Measurements from ENCODE around the gene ARHGAP4.

ARHGAP4 gene

GRCh38 chrX:153935326-153935851 is 9.3 kb upstream of the ARHGAP4 start:
- H3K27me3 ChIP-seq (ENCODE audit: control insufficient read depth, insufficient read depth, low read length), result no peaks in the 10 kb centered on the region
- peaks cover 6% of the 10 kb centered on the region for H3K36me3 ChIP-seq (ENCODE audit: control insufficient read depth, insufficient read depth, low read length)
- peak overlapping the region; percentile 20 for H3K4me3 ChIP-seq (ENCODE audit: low read length)
- H3K27ac ChIP-seq (ENCODE audit: low read depth, low read length), result no peak overlapping the region
- H3K4me1 ChIP-seq (ENCODE audit: control insufficient read depth, insufficient read depth, low read length), result peaks cover 7% of the 10 kb centered on the region
- no peak overlapping the region for H3K9ac ChIP-seq (ENCODE audit: low read length)

- peak within 1 kb of the TSS; percentile 30 for H3K27ac ChIP-seq (ENCODE audit: low read depth, low read length)
- peak within 1 kb of the TSS; percentile 43 for H3K9ac ChIP-seq (ENCODE audit: low read length)
- no peaks in the 10 kb centered on the region for H3K27me3 ChIP-seq (ENCODE audit: control insufficient read depth, insufficient read depth, low read length)
- peaks cover 6% of the 10 kb centered on the region for H3K36me3 ChIP-seq (ENCODE audit: control insufficient read depth, insufficient read depth, low read length)
- peaks cover 7% of the 10 kb centered on the region for H3K4me1 ChIP-seq (ENCODE audit: control insufficient read depth, insufficient read depth, low read length)
- H3K4me3 ChIP-seq (ENCODE audit: low read length), result peak within 1 kb of the TSS; percentile 69
Observed at GRCh38 chrX:153934762-153935325, 8.8 kb upstream of the ARHGAP4 start, which contains the start of gene NAA10. Gene NAA10, minus strand, starts transcription at chrX:153935037. Its CDS starts 133 bp downstream, at chrX:153934904.

GRCh38 chrX:153934148-153934761 is 8.2 kb upstream of the ARHGAP4 start:
- peaks cover 6% of the 10 kb centered on the region for H3K36me3 ChIP-seq (ENCODE audit: control insufficient read depth, insufficient read depth, low read length)
- H3K4me3 ChIP-seq (ENCODE audit: low read length), result peak overlapping the region; percentile 69
- H3K9ac ChIP-seq (ENCODE audit: low read length), result peak overlapping the region; percentile 43
- H3K27ac ChIP-seq (ENCODE audit: low read depth, low read length), result peak overlapping the region; percentile 30
- peaks cover 7% of the 10 kb centered on the region for H3K4me1 ChIP-seq (ENCODE audit: control insufficient read depth, insufficient read depth, low read length)
- no peaks in the 10 kb centered on the region for H3K27me3 ChIP-seq (ENCODE audit: control insufficient read depth, insufficient read depth, low read length)

GRCh38 chrX:153933748-153934147 is 7.7 kb upstream of the ARHGAP4 start:
- Histone ChIP-seq H3K27ac (ENCODE audit: low read depth, low read length) (no peak overlapping the region), H3K27me3 (ENCODE audit: control insufficient read depth, insufficient read depth, low read length) (no peaks in the 10 kb centered on the region), H3K9ac (ENCODE audit: low read length) (peak overlapping the region; percentile 43), H3K4me3 (ENCODE audit: low read length) (peak overlapping the region; percentile 69), H3K36me3 (ENCODE audit: control insufficient read depth, insufficient read depth, low read length) (peaks cover 6% of the 10 kb centered on the region), H3K4me1 (ENCODE audit: control insufficient read depth, insufficient read depth, low read length) (peaks cover 7% of the 10 kb centered on the region)

- Histone ChIP-seq H3K27ac (ENCODE audit: low read depth, low read length) (no peak overlapping the region), H3K27me3 (ENCODE audit: control insufficient read depth, insufficient read depth, low read length) (no peaks in the 10 kb centered on the region), H3K4me1 (ENCODE audit: control insufficient read depth, insufficient read depth, low read length) (peaks cover 11% of the 10 kb centered on the region), H3K9ac (ENCODE audit: low read length) (no peak overlapping the region), H3K36me3 (ENCODE audit: control insufficient read depth, insufficient read depth, low read length) (peaks cover 6% of the 10 kb centered on the region), H3K4me3 (ENCODE audit: low read length) (no peak overlapping the region)
Observed at GRCh38 chrX:153932220-153932915, 6.3 kb upstream of the ARHGAP4 start.

- H3K36me3 ChIP-seq (ENCODE audit: control insufficient read depth, insufficient read depth, low read length), result peaks cover 6% of the 10 kb centered on the region
- no peak overlapping the region for H3K9ac ChIP-seq (ENCODE audit: low read length)
- no peak overlapping the region for H3K27ac ChIP-seq (ENCODE audit: low read depth, low read length)
- H3K4me3 ChIP-seq (ENCODE audit: low read length), result no peak overlapping the region
- H3K27me3 ChIP-seq (ENCODE audit: control insufficient read depth, insufficient read depth, low read length), result no peaks in the 10 kb centered on the region
- H3K4me1 ChIP-seq (ENCODE audit: control insufficient read depth, insufficient read depth, low read length), result peaks cover 17% of the 10 kb centered on the region
Observed at GRCh38 chrX:153931748-153932147, 5.7 kb upstream of the ARHGAP4 start.

- H3K4me1 ChIP-seq (ENCODE audit: control insufficient read depth, insufficient read depth, low read length), result peaks cover 18% of the 10 kb centered on the region
- H3K9ac ChIP-seq (ENCODE audit: low read length), result no peak overlapping the region
- H3K36me3 ChIP-seq (ENCODE audit: control insufficient read depth, insufficient read depth, low read length), result peaks cover 6% of the 10 kb centered on the region
- no peak overlapping the region for H3K4me3 ChIP-seq (ENCODE audit: low read length)
- H3K27me3 ChIP-seq (ENCODE audit: control insufficient read depth, insufficient read depth, low read length), result no peaks in the 10 kb centered on the region
- no peak overlapping the region for H3K27ac ChIP-seq (ENCODE audit: low read depth, low read length)
Observed at GRCh38 chrX:153931151-153931550, 5.1 kb upstream of the ARHGAP4 start.

GRCh38 chrX:153930011-153930910 is 4.2 kb upstream of the ARHGAP4 start:
- no peaks in the 10 kb centered on the region for H3K27me3 ChIP-seq (ENCODE audit: control insufficient read depth, insufficient read depth, low read length)
- no peak overlapping the region for H3K9ac ChIP-seq (ENCODE audit: low read length)
- peaks cover 17% of the 10 kb centered on the region for H3K4me1 ChIP-seq (ENCODE audit: control insufficient read depth, insufficient read depth, low read length)
- H3K36me3 ChIP-seq (ENCODE audit: control insufficient read depth, insufficient read depth, low read length), result peaks cover 6% of the 10 kb centered on the region
- H3K4me3 ChIP-seq (ENCODE audit: low read length), result no peak overlapping the region
- H3K27ac ChIP-seq (ENCODE audit: low read depth, low read length), result no peak overlapping the region

- H3K4me1 ChIP-seq (ENCODE audit: control insufficient read depth, insufficient read depth, low read length), result peaks cover 17% of the 10 kb centered on the region
- H3K27ac ChIP-seq (ENCODE audit: low read depth, low read length), result no peak overlapping the region
- no peak overlapping the region for H3K4me3 ChIP-seq (ENCODE audit: low read length)
- no peaks in the 10 kb centered on the region for H3K27me3 ChIP-seq (ENCODE audit: control insufficient read depth, insufficient read depth, low read length)
- H3K36me3 ChIP-seq (ENCODE audit: control insufficient read depth, insufficient read depth, low read length), result peaks cover 6% of the 10 kb centered on the region
- no peak overlapping the region for H3K9ac ChIP-seq (ENCODE audit: low read length)
Observed at GRCh38 chrX:153929576-153929975, 3.5 kb upstream of the ARHGAP4 start.

GRCh38 chrX:153928846-153929245 is 2.8 kb upstream of the ARHGAP4 start:
- H3K9ac ChIP-seq (ENCODE audit: low read length), result no peak overlapping the region
- H3K4me1 ChIP-seq (ENCODE audit: control insufficient read depth, insufficient read depth, low read length), result peaks cover 12% of the 10 kb centered on the region
- H3K4me3 ChIP-seq (ENCODE audit: low read length), result peak overlapping the region; percentile 60
- H3K27ac ChIP-seq (ENCODE audit: low read depth, low read length), result no peak overlapping the region
- H3K36me3 ChIP-seq (ENCODE audit: control insufficient read depth, insufficient read depth, low read length), result peaks cover 6% of the 10 kb centered on the region
- H3K27me3 ChIP-seq (ENCODE audit: control insufficient read depth, insufficient read depth, low read length), result no peaks in the 10 kb centered on the region

- H3K9ac ChIP-seq (ENCODE audit: low read length), result peak overlapping the region; percentile 82
- H3K36me3 ChIP-seq (ENCODE audit: control insufficient read depth, insufficient read depth, low read length), result peaks cover 6% of the 10 kb centered on the region
- H3K4me1 ChIP-seq (ENCODE audit: control insufficient read depth, insufficient read depth, low read length), result peaks cover 12% of the 10 kb centered on the region
- H3K27me3 ChIP-seq (ENCODE audit: control insufficient read depth, insufficient read depth, low read length), result peaks cover 3% of the 10 kb centered on the region
- H3K4me3 ChIP-seq (ENCODE audit: low read length), result peak overlapping the region; percentile 83
- H3K27ac ChIP-seq (ENCODE audit: low read depth, low read length), result peak overlapping the region; percentile 87
Observed at GRCh38 chrX:153927922-153928760, 2.1 kb upstream of the ARHGAP4 start.

Data from rectal smooth muscle tissue (tissue), 1 donor.